SK-N-SH (cell line): ENCODE data around the gene FUT2.

Experiments used
- CHD2 ChIP-seq: fragments of 150-350 bp; IDR thresholded peaks from 2 replicates; pipeline ENCODE4 v1.6.1; 2018; ENCODE audit warnings: low read length; ENCODE audit not compliant: partially characterized antibody
- EP300 ChIP-seq, 2 experiments: IDR thresholded peaks; 2 replicates each; pipeline versions ENCODE4 v1.4.0 to v1.6.1; 2012; ENCODE audit warnings: borderline replicate concordance in 1 of 2, low read depth in 1 of 2, low read length in 1 of 2
- EZH2phosphoT487 ChIP-seq: fragments of 200-600 bp; sonication (generic); IDR thresholded peaks from 2 replicates; pipeline ENCODE4 v1.6.1; 2017; ENCODE audit warnings: low read depth, mixed run types, mild to moderate bottlenecking, antibody characterized with exemption, moderate library complexity, borderline replicate concordance
- MAX ChIP-seq: IDR thresholded peaks from 2 replicates; pipeline ENCODE4 v1.4.0; 2012; ENCODE audit warnings: low read depth
- MEF2A ChIP-seq: IDR thresholded peaks from 2 replicates; pipeline ENCODE4 v1.4.0; 2012; ENCODE audit warnings: low read depth, borderline replicate concordance
- NRF1 ChIP-seq: IDR thresholded peaks from 2 replicates; pipeline ENCODE4 v1.6.1; 2012; ENCODE audit warnings: low read depth, mild to moderate bottlenecking, low read length
- POLR2AphosphoS5 ChIP-seq: IDR thresholded peaks from 2 replicates; pipeline ENCODE4 v1.6.1; 2012; ENCODE audit warnings: low read depth, low read length
- RXRA ChIP-seq: IDR thresholded peaks from 2 replicates; pipeline ENCODE4 v1.4.0; 2012; ENCODE audit warnings: low read depth, mild to moderate bottlenecking, borderline replicate concordance
- TEAD4 ChIP-seq: IDR thresholded peaks from 2 replicates; pipeline ENCODE4 v1.4.0; 2012; ENCODE audit warnings: mild to moderate bottlenecking, borderline replicate concordance; ENCODE audit not compliant: insufficient read depth
- ZBTB33 ChIP-seq: IDR thresholded peaks from 2 replicates; pipeline ENCODE4 v1.4.0; 2012; ENCODE audit warnings: low read depth, borderline replicate concordance
- TF ChIP-seq, protein P1 (sequence below): fragments of 200-600 bp; sonication (generic); IDR thresholded peaks from 2 replicates; pipeline ENCODE4 v1.6.1; 2017; ENCODE audit warnings: antibody characterized with exemption, mild to moderate bottlenecking, moderate library complexity
- TF ChIP-seq, protein P2 (sequence below): fragments of 150-350 bp; IDR thresholded peaks from 2 replicates; pipeline ENCODE4 v1.6.1; 2016; ENCODE audit warnings: mild to moderate bottlenecking, low read depth, low read length
- TF ChIP-seq, protein P3 (sequence below): IDR thresholded peaks from 2 replicates; pipeline ENCODE4; 2012

- TF ChIP-seq, protein P1, sequence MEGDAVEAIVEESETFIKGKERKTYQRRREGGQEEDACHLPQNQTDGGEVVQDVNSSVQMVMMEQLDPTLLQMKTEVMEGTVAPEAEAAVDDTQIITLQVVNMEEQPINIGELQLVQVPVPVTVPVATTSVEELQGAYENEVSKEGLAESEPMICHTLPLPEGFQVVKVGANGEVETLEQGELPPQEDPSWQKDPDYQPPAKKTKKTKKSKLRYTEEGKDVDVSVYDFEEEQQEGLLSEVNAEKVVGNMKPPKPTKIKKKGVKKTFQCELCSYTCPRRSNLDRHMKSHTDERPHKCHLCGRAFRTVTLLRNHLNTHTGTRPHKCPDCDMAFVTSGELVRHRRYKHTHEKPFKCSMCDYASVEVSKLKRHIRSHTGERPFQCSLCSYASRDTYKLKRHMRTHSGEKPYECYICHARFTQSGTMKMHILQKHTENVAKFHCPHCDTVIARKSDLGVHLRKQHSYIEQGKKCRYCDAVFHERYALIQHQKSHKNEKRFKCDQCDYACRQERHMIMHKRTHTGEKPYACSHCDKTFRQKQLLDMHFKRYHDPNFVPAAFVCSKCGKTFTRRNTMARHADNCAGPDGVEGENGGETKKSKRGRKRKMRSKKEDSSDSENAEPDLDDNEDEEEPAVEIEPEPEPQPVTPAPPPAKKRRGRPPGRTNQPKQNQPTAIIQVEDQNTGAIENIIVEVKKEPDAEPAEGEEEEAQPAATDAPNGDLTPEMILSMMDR: no peak
- TF ChIP-seq POLR2AphosphoS5 (no peak), NRF1 (no peak), RXRA (no peak), ZBTB33 (no peak), TEAD4 (no peak), MEF2A (no peak), EP300 (IDR thresholded peaks at IDR 0.05; ENCODE audit: borderline replicate concordance in 1 of 2, low read depth in 1 of 2, low read length in 1 of 2) (no peak), CHD2 (no peak), EZH2phosphoT487 (no peak), MAX (no peak)
- TF ChIP-seq, protein P2, sequence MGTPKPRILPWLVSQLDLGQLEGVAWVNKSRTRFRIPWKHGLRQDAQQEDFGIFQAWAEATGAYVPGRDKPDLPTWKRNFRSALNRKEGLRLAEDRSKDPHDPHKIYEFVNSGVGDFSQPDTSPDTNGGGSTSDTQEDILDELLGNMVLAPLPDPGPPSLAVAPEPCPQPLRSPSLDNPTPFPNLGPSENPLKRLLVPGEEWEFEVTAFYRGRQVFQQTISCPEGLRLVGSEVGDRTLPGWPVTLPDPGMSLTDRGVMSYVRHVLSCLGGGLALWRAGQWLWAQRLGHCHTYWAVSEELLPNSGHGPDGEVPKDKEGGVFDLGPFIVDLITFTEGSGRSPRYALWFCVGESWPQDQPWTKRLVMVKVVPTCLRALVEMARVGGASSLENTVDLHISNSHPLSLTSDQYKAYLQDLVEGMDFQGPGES: no peak
- TF ChIP-seq, protein P3, sequence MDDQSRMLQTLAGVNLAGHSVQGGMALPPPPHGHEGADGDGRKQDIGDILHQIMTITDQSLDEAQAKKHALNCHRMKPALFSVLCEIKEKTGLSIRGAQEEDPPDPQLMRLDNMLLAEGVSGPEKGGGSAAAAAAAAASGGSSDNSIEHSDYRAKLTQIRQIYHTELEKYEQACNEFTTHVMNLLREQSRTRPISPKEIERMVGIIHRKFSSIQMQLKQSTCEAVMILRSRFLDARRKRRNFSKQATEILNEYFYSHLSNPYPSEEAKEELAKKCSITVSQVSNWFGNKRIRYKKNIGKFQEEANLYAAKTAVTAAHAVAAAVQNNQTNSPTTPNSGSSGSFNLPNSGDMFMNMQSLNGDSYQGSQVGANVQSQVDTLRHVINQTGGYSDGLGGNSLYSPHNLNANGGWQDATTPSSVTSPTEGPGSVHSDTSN: no peak
Measured at GRCh38 chr19:48665786-48666185, 30.0 kb upstream of the FUT2 start.
